CD4-positive, alpha-beta T cell treated with Interleukin-15 for 4 hours (primary cell): ENCODE results near the gene BRD7.

Experiments
- DNase-seq: peaks from one replicate; pipeline ENCODE4 v3.0.0-alpha.2; 2020; ENCODE audit warnings: low spot score

The BRD7 gene

GRCh38 chr16:50303041-50303604 lies 65.7 kb downstream of the BRD7 start:
- no peak for DNase-seq

- DNase-seq: no peak
Observed at GRCh38 chr16:50302472-50303005, 66.2 kb downstream of the BRD7 start.

DNA sequence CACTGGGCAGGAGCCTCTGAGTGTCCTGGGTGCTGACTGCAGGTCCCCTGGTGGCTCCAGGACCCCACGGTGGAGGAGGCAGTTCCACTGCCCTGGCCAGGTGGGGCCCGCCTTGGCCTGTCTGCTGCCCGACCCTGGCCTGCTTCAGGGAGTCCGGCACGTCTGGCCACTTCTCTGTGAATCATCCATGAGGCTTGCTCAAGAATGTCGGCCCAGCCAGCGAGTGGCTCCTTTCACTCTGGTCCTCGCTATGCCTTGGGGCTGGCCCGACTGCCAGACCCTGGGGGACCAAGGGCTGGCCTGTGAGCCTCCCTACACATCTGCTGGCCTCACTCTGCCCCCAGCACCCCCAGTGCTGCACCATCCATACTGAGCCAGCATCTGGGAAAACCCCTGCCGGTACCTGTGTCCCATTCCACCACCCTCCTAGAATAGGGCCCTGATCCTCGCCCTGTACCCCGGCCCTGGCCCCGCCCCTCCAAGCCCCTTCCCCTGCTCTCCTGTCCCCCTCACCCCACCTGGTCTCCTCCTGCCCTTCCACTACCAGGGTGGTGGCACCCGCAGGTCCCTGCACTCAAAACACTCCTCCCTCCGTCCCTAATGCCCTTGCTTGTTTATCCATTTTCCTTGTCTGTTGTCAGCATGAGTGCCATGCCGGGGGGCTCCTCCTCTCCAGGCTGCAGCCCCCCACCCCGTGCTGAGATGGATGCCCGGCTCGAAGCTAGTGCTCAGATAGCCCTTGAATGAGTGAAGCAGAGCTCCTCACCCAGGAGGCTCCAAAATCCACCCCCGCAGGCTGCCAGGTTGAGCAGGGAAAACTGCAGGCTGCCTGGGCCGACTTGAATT lies 66.9 kb downstream of the BRD7 start:
- DNase-seq: no peak

DNA sequence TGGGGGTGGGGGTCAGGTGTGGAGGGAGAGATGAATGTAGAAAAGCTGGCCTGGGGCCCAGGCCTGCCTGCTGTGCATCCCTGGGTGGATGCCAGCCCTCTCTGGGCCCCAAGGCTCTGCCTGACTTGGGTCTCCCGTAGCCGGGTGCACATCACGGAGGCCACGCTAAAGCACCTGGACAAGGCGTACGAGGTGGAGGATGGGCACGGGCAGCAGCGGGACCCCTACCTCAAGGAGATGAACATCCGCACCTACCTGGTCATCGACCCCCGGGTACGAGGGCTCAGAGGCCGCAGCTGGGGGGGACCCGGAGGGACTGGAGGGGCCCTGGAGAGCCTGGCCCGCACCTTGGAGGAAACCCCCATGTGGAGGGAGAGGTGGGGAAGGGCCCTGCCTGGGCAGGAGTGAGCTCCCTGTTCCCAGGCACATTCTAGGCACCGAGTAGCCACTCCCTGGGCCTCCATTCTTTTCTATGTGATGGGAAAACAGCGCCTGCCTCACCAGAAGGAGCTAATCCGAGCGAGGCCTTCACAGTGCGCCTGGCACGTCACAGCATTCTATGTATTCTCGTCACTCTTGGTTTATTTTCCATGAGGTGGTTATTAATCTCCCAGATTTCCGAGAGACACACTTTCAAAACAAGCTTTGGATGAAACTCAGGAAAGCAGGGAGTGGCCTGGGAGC lies 67.7 kb downstream of the BRD7 start:
- no peak for DNase-seq

GRCh38 chr16:50299508-50300105 lies 69.2 kb downstream of the BRD7 start:
- DNase-seq: no peak

DNA sequence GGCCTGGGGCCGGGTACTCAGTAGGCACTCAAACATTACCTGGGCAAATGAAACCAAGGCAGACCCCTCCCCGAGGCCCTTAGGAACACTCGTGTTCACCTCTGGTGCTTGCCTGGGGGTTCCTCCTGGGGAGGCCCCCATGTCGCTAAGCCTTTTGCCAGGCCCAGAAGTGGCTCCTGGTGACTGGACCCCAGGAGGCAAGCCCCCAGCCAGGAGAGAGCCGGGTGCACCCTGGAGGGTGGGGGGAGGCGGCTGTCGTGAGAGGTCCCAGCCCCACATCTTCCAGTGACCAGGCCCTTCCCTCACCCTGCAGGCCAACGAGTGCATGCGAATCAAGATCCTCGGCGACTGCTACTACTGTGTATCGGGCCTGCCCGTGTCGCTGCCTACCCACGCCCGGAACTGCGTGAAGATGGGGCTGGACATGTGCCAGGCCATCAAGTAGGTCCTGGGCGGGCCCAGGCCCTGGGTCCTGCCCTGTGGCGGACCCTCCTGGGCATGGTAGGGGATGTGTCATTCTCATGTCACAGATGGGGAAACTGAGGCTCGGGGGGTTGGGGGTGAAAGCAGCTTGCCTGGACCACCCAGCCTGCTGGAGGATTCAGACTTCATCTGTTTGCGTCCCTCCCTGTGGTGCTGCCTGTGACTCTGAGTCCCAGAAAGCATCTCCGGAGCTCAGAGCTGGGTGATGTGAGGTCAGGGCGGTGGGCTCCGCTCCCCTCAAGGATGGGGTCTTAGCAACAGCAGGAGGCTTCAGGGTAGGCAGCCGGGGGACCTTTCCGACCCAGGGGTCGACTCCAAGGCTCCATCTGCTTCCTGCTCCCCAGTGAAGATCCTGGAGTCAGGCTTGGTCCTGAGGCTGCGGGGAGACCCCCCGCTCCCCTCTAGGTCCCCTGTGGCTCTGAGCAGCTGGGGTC lies 69.9 kb downstream of the BRD7 start:
- DNase-seq: no peak

GRCh38 chr16:50298075-50298460 lies 70.7 kb downstream of the BRD7 start:
- DNase-seq: no peak

GRCh38 chr16:50297301-50298074 lies 71.3 kb downstream of the BRD7 start:
- no peak for DNase-seq

DNA sequence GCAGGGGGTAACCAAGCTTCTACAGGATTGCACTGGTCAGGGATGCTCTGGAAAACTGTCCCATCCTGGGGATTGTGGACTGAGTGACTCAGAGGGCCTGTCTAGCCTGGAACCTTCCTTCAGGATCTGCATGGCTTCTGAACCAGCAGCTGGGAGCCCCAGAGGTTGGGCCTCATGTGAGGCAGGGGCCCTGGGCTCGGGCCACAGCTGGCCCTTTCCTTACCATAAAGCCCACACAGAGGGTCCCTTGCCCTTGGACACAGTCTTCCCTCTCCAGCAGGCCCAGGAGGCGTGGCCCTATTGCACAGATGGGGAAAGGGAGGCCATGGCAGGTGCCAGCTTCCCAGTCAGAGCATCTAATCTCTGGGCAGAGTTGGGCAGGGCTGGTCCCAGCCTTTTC lies 72.0 kb downstream of the BRD7 start:
- no peak for DNase-seq

- DNase-seq: no peak
Observed at GRCh38 chr16:50295541-50296132, 73.2 kb downstream of the BRD7 start.

DNA sequence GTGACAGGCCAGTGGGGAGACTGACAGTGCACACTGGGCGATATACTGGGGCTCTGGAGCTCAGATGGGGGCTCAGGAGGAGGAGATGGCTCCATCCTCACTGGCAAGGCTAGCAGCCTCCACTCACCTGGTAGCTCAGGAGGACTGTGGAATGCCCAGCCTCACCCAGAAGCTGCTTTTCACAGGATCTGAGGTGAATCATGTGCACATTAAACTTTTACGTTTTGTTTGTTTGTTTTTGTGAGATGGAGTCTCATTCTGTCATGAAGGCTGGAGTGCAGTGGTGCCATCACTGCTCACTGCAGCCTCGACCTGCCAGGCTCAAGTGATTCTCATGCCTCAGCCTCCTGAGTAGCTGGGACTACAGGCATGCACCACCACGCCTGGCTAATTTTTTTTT lies 73.8 kb downstream of the BRD7 start:
- DNase-seq: no peak

GRCh38 chr16:50293994-50294855 lies 74.6 kb downstream of the BRD7 start:
- DNase-seq: no peak

DNA sequence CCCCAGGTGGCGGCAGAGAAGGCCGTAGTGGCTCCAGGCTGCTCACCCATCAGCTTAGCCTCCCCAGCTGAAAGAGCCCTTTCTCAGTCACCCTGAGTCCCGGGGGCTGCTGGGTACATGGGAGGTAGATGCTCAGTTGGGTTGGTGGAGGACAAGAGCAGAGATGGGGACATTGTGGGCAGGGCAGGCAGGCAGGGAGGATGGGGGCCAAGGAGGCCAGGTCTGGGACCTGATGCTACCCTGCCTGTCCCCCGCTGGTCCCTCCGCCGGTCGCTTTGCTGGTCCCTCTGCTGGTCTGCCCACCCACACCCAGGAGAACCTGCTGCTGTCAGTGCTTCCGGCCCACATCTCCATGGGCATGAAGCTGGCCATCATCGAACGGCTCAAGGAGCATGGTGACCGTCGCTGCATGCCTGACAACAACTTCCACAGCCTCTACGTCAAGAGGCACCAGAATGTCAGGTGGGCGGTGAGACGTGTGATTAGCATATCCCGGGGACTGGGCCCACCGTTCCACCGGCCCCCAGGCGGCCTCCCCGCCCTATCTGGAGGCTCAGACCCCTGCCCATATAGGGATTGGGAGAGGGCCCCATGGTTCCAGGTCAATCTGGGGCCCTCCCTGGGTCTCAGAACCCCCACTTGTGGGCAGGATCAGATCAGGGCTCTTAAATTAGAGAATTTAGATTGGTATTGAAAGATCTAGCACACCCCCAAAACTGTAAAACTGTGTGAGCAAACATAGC lies 75.6 kb downstream of the BRD7 start:
- no peak for DNase-seq

GRCh38 chr16:50292566-50292948 lies 76.2 kb downstream of the BRD7 start:
- no peak for DNase-seq

GRCh38 chr16:50291719-50292565 lies 76.8 kb downstream of the BRD7 start:
- DNase-seq: no peak

GRCh38 chr16:50290856-50291255 lies 77.9 kb downstream of the BRD7 start:
- DNase-seq: no peak

- DNase-seq: no peak
Observed at GRCh38 chr16:50289950-50290764, 78.6 kb downstream of the BRD7 start.
